CD4-positive, alpha-beta memory T cell (primary cell): ENCODE data around the gene CROCC2. TPM values are rescaled to one million over a fixed set of nuclear protein-coding genes. Genes with fewer than 3 reads are reported as not detected.

Experiments used
- CTCF ChIA-PET: fragments of 350-600 bp; sonication (Branson Sonifier 250); formaldehyde crosslinking; loops from one replicate; lab custom pipeline; 2021; ENCODE audit warnings: inconsistent platforms; ENCODE audit not compliant: partially characterized antibody; lab: Charles Lee
- POLR2A ChIA-PET: fragments of 350-600 bp; sonication (Branson Sonifier 250); formaldehyde crosslinking; loops from one replicate; lab custom pipeline; 2021; ENCODE audit not compliant: partially characterized antibody; lab: Charles Lee
- DNase-seq, 5 donors: peaks; one replicate each; pipeline versions ENCODE4 v3.0.0 to v3.0.0-alpha.2; 2020 to 2022; ENCODE audit warnings: mixed read lengths in 1 of 5
- H3K27ac ChIP-seq: one replicate; pipeline ENCODE4 v1.7.0; 2013; ENCODE audit warnings: low read depth, low read length
- H3K27me3 ChIP-seq: 2 replicates; pipeline ENCODE4 v1.7.0; 2013; ENCODE audit warnings: mild to moderate bottlenecking, low read length, moderate library complexity; ENCODE audit not compliant: insufficient read depth
- H3K36me3 ChIP-seq: 2 replicates; pipeline ENCODE4 v1.7.0; 2013; ENCODE audit warnings: mild to moderate bottlenecking, low read length, moderate library complexity; ENCODE audit not compliant: insufficient read depth
- H3K4me1 ChIP-seq: 2 replicates; pipeline ENCODE4 v1.7.0; 2013; ENCODE audit warnings: mild to moderate bottlenecking, low read length, moderate library complexity; ENCODE audit not compliant: insufficient read depth
- H3K4me3 ChIP-seq, 2 donors: one replicate each; pipeline ENCODE4 v1.7.0; 2013; ENCODE audit warnings: low read length in 2 of 2, mild to moderate bottlenecking in 1 of 2
- H3K9me3 ChIP-seq, 2 donors: one replicate each; pipeline ENCODE4 v1.7.0; 2013; ENCODE audit warnings: low read length in 2 of 2, control low read depth in 1 of 2; ENCODE audit not compliant: control insufficient read depth in 1 of 2
- H3K27ac Mint-ChIP-seq, 7 donors: one replicate each; pipeline ENCODE4 v1.8.0; 2020 to 2021; ENCODE audit warnings: mixed read lengths in 7 of 7, mild to moderate bottlenecking in 6 of 7, inconsistent platforms in 3 of 7, moderate library complexity in 3 of 7
- H3K27me3 Mint-ChIP-seq, 2 donors: one replicate each; pipeline ENCODE4 v1.8.0; 2020 to 2021; ENCODE audit warnings: mixed read lengths in 2 of 2
- H3K36me3 Mint-ChIP-seq, 2 donors: one replicate each; pipeline ENCODE4 v1.8.0; 2020 to 2021; ENCODE audit warnings: mixed read lengths in 2 of 2, inconsistent platforms in 1 of 2, mild to moderate bottlenecking in 1 of 2
- H3K4me1 Mint-ChIP-seq, 4 donors: one replicate each; pipeline ENCODE4 v1.8.0; 2020 to 2021; ENCODE audit warnings: mixed read lengths in 4 of 4, mild to moderate bottlenecking in 1 of 4
- H3K4me3 Mint-ChIP-seq, 8 donors: one replicate each; pipeline ENCODE4 v1.8.0; 2020 to 2021; ENCODE audit warnings: mixed read lengths in 8 of 8, mild to moderate bottlenecking in 7 of 8, moderate library complexity in 6 of 8, inconsistent platforms in 3 of 8
- H3K9me3 Mint-ChIP-seq, 8 donors: one replicate each; pipeline ENCODE4 v1.8.0; 2020 to 2021; ENCODE audit warnings: mixed read lengths in 8 of 8, mild to moderate bottlenecking in 5 of 8, inconsistent platforms in 3 of 8, moderate library complexity in 1 of 8
- intact Hi-C: fragments of 100-400 bp; cut with micrococcal nuclease; formaldehyde crosslinking; loops from one replicate; pipeline ENCODE4 v1.15.1; 2023
- polyA plus RNA-seq, 2 donors: library from polyadenylated mRNA; unstranded; fragments of 300-500 nt; fragmentation: Illumina TruSeq; gene quantifications; one replicate each; pipeline ENCODE4 v1.2.3, GENCODE V29; 2021
- total RNA-seq, 2 experiments: library from RNA; stranded (reverse); gene quantifications; one replicate each; pipeline ENCODE4 v1.2.3, GENCODE V29; 2021

The CROCC2 gene
- total and polyA plus RNA-seq, 4 experiments from 2014 or later: not detected

GRCh38 chr2:240996161-240996833 is 90.2 kb downstream of the CROCC2 start:
- intact Hi-C loops: no loop called here
- no peaks in the 10 kb centered on the region for H3K36me3 Mint-ChIP-seq
- no peak for DNase-seq
- H3K4me1 Mint-ChIP-seq: peaks cover 3 to 20% (median 5%) of the 10 kb centered on the region in 4 donors
- Histone ChIP-seq H3K4me1 (no peaks in the 10 kb centered on the region), H3K27me3 (peaks cover 7% of the 10 kb centered on the region), H3K36me3 (no peaks in the 10 kb centered on the region), H3K9me3 (no peaks in the 10 kb centered on the region), H3K27ac (no peak overlapping the region), H3K4me3 (no peak overlapping the region)
- no peak overlapping the region for H3K27ac Mint-ChIP-seq
- CTCF ChIA-PET: no interaction called here
- H3K27me3 Mint-ChIP-seq: peaks cover 14 to 16% of the 10 kb centered on the region in 2 donors
- peak overlapping the region in 1 of 8 donors; percentile 25 for H3K4me3 Mint-ChIP-seq
- no peaks in the 10 kb centered on the region for H3K9me3 Mint-ChIP-seq
- POLR2A ChIA-PET: interaction anchor here (0.6 kb wide), 1 partner anchor 27 kb away, joined by 3 read pairs; no protein-coding TSS in a partner anchor

DNA sequence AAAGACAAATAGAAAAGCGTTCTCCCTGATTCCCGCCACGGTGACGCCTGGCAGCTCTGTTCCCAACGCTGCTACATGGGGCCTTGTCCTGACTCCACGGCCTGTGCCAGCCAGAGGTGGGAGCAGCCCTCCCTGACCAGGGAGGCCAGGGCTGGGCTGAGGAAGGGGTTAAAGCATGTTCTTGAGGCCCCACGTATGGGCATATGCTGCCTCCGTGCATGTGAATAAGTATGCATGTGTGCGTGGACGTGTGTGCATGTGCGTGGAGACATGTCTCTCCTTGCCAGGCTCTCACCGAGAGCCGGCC is 90.7 kb downstream of the CROCC2 start:
- H3K9me3 ChIP-seq: no peaks in the 10 kb centered on the region
- Mint-ChIP-seq H3K4me1 (peaks cover 3 to 20% (median 5%) of the 10 kb centered on the region in 4 donors), H3K36me3 (no peaks in the 10 kb centered on the region), H3K27ac (no peak overlapping the region), H3K9me3 (no peaks in the 10 kb centered on the region), H3K27me3 (peaks cover 14 to 16% of the 10 kb centered on the region in 2 donors), H3K4me3 (no peak overlapping the region)
- H3K27me3 ChIP-seq: peaks cover 7% of the 10 kb centered on the region
- no peak overlapping the region for H3K27ac ChIP-seq
- ChIA-PET CTCF (no interaction called here), POLR2A (no interaction called here)
- H3K36me3 ChIP-seq: no peaks in the 10 kb centered on the region
- intact Hi-C loops: no loop called here
- no peak for DNase-seq
- H3K4me3 ChIP-seq: no peak overlapping the region
- no peaks in the 10 kb centered on the region for H3K4me1 ChIP-seq

- Mint-ChIP-seq H3K4me3 (peak overlapping the region in 7 of 8 donors; percentile 31 to 85 (median 67)), H3K9me3 (no peaks in the 10 kb centered on the region), H3K27ac (peak overlapping the region in 3 of 7 donors; percentile 55 to 93 (median 80)), H3K27me3 (peaks cover 14 to 16% of the 10 kb centered on the region in 2 donors), H3K36me3 (peaks cover 0 to under 1% of the 10 kb centered on the region in 2 donors), H3K4me1 (peaks cover 3 to 20% (median 5%) of the 10 kb centered on the region in 4 donors)
- Histone ChIP-seq H3K4me1 (no peaks in the 10 kb centered on the region), H3K36me3 (no peaks in the 10 kb centered on the region), H3K4me3 (no peak overlapping the region), H3K9me3 (no peaks in the 10 kb centered on the region), H3K27me3 (peaks cover 7% of the 10 kb centered on the region), H3K27ac (no peak overlapping the region)
- POLR2A ChIA-PET: no interaction called here
- intact Hi-C loops: no loop called here
- CTCF ChIA-PET: no interaction called here
- peak in 1 of 5 donors; percentile 30 for DNase-seq
Measured at GRCh38 chr2:240997141-240997855, 91.2 kb downstream of the CROCC2 start.

GRCh38 chr2:240997856-240998705 is 91.9 kb downstream of the CROCC2 start, which contains the start of gene SNED1:
SNED1 (plus strand) TSS chr2:240998618; CDS start chr2:240998838, 220 bp downstream.
- Mint-ChIP-seq H3K27ac (peak within 1 kb of the TSS in 3 of 7 donors; percentile 55 to 93 (median 80)), H3K9me3 (peaks cover 0 to 2% (median 0%) of the 10 kb centered on the region in 8 donors), H3K4me3 (peak within 1 kb of the TSS in 7 of 8 donors; percentile 55 to 85 (median 71)), H3K27me3 (peaks cover 14 to 16% of the 10 kb centered on the region in 2 donors), H3K36me3 (peaks cover 0 to 3% of the 10 kb centered on the region in 2 donors), H3K4me1 (peaks cover 3 to 20% (median 5%) of the 10 kb centered on the region in 4 donors)
- CTCF ChIA-PET: no interaction called here
- intact Hi-C loops: no loop called here
- H3K4me1 ChIP-seq: no peaks in the 10 kb centered on the region
- H3K27me3 ChIP-seq: peaks cover 7% of the 10 kb centered on the region
- no peaks in the 10 kb centered on the region for H3K9me3 ChIP-seq
- DNase-seq: peak; percentile 12 to 56 (median 40)
- H3K4me3 ChIP-seq: no peak within 1 kb of the TSS
- H3K36me3 ChIP-seq: no peaks in the 10 kb centered on the region
- no peak within 1 kb of the TSS for H3K27ac ChIP-seq
- POLR2A ChIA-PET: interaction anchor here (0.7 kb wide), 1 partner anchor 40 kb away, joined by 3 read pairs; no protein-coding TSS in a partner anchor

DNA sequence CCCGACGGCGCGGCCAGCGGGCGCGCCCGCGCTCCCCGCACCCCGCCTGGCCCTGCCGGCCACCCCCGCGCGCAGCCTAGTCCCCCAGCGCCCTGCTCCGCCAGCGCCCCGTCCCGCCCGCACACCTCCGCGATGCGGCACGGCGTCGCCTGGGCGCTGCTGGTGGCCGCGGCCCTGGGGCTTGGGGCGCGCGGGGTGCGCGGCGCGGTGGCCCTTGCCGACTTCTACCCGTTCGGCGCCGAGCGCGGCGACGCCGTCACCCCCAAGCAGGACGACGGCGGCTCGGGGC is 92.5 kb downstream of the CROCC2 start:
- Histone ChIP-seq H3K36me3 (no peaks in the 10 kb centered on the region), H3K9me3 (peaks cover 0 to 4% of the 10 kb centered on the region in 2 donors), H3K27ac (no peak overlapping the region), H3K4me1 (no peaks in the 10 kb centered on the region), H3K27me3 (peaks cover 7% of the 10 kb centered on the region), H3K4me3 (no peak overlapping the region)
- intact Hi-C loops: no loop called here
- Mint-ChIP-seq H3K27me3 (peaks cover 14 to 16% of the 10 kb centered on the region in 2 donors), H3K27ac (no peak overlapping the region), H3K4me3 (no peak overlapping the region), H3K9me3 (peaks cover 0 to 7% (median 4%) of the 10 kb centered on the region in 8 donors), H3K4me1 (peaks cover 3 to 20% (median 5%) of the 10 kb centered on the region in 4 donors), H3K36me3 (peaks cover 0 to 4% of the 10 kb centered on the region in 2 donors)
- ChIA-PET CTCF (no interaction called here), POLR2A (interaction anchor here (0.7 kb wide), 1 partner anchor 39 kb away, joined by 3 read pairs; no protein-coding TSS in a partner anchor)
- no peak for DNase-seq

DNA sequence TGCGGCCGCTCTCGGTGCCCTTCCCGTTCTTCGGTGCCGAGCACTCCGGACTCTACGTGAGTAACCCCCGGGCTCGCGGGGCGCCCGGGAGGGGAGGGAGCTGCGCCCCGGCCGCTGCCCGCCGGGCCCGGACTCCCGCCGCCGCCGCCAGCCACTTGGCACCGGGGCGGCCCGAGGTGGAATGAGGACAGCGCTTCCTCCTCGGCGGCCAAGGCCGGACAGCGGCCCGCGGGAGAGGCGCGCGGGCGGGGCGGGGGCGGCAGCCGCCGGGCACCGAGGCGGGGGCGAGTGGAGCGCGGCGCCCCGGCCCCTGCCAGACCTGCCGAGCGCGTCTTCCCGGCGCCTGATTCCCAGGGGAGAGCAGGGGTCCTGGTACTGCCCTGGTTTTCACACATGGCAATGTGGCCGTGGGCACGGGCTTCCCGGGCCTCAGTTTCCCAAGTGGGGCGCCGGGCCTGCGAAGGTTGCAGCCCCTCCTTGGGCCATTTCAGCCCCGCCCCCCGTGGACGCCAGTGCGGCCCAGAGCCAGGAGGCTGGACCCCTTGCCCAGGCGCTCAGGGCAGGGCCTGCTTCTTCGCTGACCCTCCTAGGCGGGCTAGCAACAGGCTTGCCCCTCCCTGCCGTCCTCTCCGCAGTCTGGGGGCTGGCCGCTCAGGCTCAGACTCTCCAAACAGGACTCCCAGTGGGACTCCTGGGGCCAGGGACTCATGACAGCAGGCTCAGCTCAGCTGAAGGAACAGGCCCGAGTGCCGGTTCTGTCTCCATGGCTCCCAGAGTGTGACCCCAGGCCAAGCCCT is 93.1 kb downstream of the CROCC2 start:
- Histone ChIP-seq H3K4me3 (no peak overlapping the region), H3K9me3 (peaks cover 0 to 9% of the 10 kb centered on the region in 2 donors), H3K27ac (no peak overlapping the region), H3K27me3 (peaks cover 7% of the 10 kb centered on the region), H3K4me1 (no peaks in the 10 kb centered on the region), H3K36me3 (no peaks in the 10 kb centered on the region)
- peaks cover 0 to 12% (median 9%) of the 10 kb centered on the region in 8 donors for H3K9me3 Mint-ChIP-seq
- H3K4me1 Mint-ChIP-seq: peaks cover 3 to 20% (median 5%) of the 10 kb centered on the region in 4 donors
- H3K27me3 Mint-ChIP-seq: peaks cover 14 to 16% of the 10 kb centered on the region in 2 donors
- peak overlapping the region in 2 of 8 donors; percentile 71 to 77 for H3K4me3 Mint-ChIP-seq
- intact Hi-C loops: no loop called here
- POLR2A ChIA-PET: no interaction called here
- DNase-seq: no peak
- H3K27ac Mint-ChIP-seq: no peak overlapping the region
- H3K36me3 Mint-ChIP-seq: peaks cover 0 to 7% of the 10 kb centered on the region in 2 donors
- CTCF ChIA-PET: no interaction called here
